ENCODE measurements around the gene HELZ.

- no peak for TF ChIP-seq POLR2A (IDR thresholded peaks at IDR 0.05)
- no peak for TF ChIP-seq CTCF (IDR thresholded peaks at IDR 0.05)
Measured at GRCh38 chr17:67133161-67133560, 111.8 kb downstream of the HELZ start.

Data from prostate gland (tissue), 2 donors.